Activated T-cell treated with anti-CD3 and anti-CD28 coated beads, Interleukin-2, amount 50 U/mL, for 72 hours (primary cell): ENCODE data around the gene SBDS. TPM values are rescaled to one million over a fixed set of nuclear protein-coding genes. Genes with fewer than 3 reads are reported as not detected.
A peak's percentile ranks its signal among the peaks of the same experiment; 100 is the strongest.
"Not testable (repeated sequence)": the region's sequence is repeated elsewhere in the genome, so short reads cannot be mapped to it uniquely, and the experiment has no call there.

Experiments
- ATAC-seq, 2 donors: fragments of 150-1000 bp; cut with Tn5 transposase; replicated peaks in 1 of 2; 2 replicates each; pipeline ENCODE4 v1.10.0; 2021; ENCODE audit warnings: moderate library complexity in 2 of 2, mild to moderate bottlenecking in 1 of 2
- DNase-seq, 2 donors: peaks; one replicate each; pipeline ENCODE4 v3.0.0; 2021 to 2022; ENCODE audit warnings: mixed read lengths in 1 of 2
- H3K27ac Mint-ChIP-seq: one replicate; pipeline ENCODE4 v1.8.0; 2022; ENCODE audit warnings: mild to moderate bottlenecking, moderate library complexity, mixed read lengths
- H3K27me3 Mint-ChIP-seq: one replicate; pipeline ENCODE4 v1.8.0; 2022; ENCODE audit warnings: low read depth, mixed read lengths
- H3K36me3 Mint-ChIP-seq, 2 donors: one replicate each; pipeline ENCODE4 v1.8.0; 2022; ENCODE audit warnings: mixed read lengths in 2 of 2, mild to moderate bottlenecking in 1 of 2; ENCODE audit not compliant: insufficient read depth in 2 of 2
- H3K4me1 Mint-ChIP-seq: one replicate; pipeline ENCODE4 v1.8.0; 2022; ENCODE audit warnings: low read depth, mixed read lengths
- H3K4me3 Mint-ChIP-seq, 2 donors: one replicate each; pipeline ENCODE4 v1.8.0; 2022; ENCODE audit warnings: mild to moderate bottlenecking in 2 of 2, mixed read lengths in 2 of 2, moderate library complexity in 2 of 2
- H3K9me3 Mint-ChIP-seq, 2 donors: one replicate each; pipeline ENCODE4 v1.8.0; 2022; ENCODE audit warnings: mixed read lengths in 2 of 2
- total RNA-seq, 2 donors: library from RNA; stranded (reverse); gene quantifications; one replicate each; pipeline ENCODE4 v1.2.3, GENCODE V29; 2022

SBDS gene
- total RNA-seq, 2 donors from 2014 or later = 82.8 to 88.3 TPM

DNA sequence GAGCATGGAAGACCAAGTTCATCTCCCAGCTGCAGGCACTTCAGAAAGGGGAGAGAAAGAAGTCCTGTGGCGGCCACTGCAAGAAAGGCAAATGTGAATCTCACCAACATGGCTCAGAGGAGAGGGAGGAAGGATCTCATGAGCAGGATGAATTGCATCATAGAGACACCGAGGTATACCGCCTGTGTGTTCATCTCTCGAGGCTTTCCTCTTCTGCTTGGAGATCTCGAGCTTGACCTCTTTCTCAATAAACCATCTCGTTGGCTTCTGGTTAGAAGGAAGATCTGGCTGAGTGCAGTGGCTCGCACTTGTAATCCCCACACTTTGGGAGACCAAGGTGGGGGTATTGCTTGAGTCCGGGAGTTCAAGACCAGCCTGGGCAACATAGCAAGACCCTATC lies 22.6 kb upstream of the SBDS start:
- not testable (repeated sequence) for H3K9me3 Mint-ChIP-seq, ATAC-seq, DNase-seq, H3K27me3 Mint-ChIP-seq, H3K4me3 Mint-ChIP-seq, H3K27ac Mint-ChIP-seq
- Mint-ChIP-seq H3K36me3 (peaks cover 13 to 28% of the 10 kb centered on the region in 2 donors), H3K4me1 (peaks cover 19% of the 10 kb centered on the region)

DNA sequence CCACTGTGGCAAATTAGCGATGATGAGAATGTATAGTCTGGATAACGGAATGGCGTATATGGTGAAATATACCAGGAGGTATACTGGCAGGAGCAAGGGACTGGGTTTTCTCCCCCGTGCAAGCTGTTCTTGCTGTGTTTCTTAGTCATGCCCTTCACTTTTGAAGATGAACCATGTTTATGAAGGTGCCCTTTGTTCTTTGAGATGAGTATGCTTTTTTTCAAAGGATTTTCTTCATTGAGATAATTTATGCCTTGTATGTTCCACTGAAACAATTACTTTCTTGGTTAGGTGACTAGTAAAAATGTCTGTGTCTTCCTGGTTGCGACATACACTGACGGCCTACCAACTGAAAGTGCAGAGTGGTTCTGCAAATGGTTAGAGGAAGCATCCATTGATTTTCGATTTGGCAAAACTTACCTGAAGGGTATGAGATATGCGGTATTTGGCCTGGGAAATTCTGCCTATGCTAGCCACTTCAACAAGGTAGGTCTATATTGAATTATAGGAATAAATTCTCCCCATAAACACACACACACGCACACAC lies 18.8 kb upstream of the SBDS start:
- ATAC-seq, DNase-seq, H3K9me3 Mint-ChIP-seq, H3K27me3 Mint-ChIP-seq, H3K4me3 Mint-ChIP-seq, H3K4me1 Mint-ChIP-seq: not testable (repeated sequence)
- Mint-ChIP-seq H3K36me3 (peaks cover 6 to 19% of the 10 kb centered on the region in 2 donors), H3K27ac (peak overlapping the region; percentile 46)

DNA sequence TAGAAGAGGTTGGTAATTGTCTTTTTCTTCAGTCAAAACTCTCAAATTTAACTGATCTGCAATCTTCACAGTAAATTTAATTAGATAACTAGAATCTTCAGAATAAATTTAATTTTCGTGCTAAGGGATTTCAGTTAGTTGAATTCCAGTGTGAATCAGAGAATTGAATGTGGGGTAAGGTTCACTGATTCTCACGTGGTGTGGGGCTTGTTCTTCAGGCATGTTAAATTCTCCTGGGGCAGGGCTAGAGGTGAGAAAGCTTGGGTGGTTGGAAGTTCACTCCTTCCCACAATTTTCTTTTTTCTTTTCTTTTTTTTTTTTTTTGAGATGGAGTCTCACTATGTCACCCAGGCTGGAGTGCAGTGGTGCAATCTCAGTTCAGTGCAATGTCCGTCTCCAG lies 14.3 kb upstream of the SBDS start:
- H3K27ac Mint-ChIP-seq, ATAC-seq, H3K9me3 Mint-ChIP-seq, H3K27me3 Mint-ChIP-seq, H3K4me3 Mint-ChIP-seq, H3K4me1 Mint-ChIP-seq, DNase-seq: not testable (repeated sequence)
- peaks cover 5 to 20% of the 10 kb centered on the region in 2 donors for H3K36me3 Mint-ChIP-seq

DNA sequence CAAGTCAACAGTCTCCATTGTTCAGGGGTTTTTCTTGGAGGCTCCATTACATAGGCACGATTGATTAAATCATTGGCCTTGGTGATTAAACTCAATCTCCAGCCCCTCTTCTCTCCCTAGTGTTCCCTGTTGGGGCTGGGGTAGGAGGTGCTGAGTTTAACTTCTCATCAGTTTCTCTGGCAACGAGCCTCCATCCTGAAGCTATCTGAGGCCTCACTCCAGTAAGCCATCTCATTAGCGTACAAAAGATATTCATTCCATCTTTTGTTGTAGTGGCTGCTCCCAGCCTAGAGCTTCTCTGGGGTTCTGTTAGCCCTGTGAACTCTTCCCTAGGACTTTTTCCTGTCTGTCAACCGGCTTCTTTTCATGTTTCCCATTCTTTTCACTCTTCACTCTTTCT lies 12.9 kb upstream of the SBDS start:
- Mint-ChIP-seq H3K9me3 (no peaks in the 10 kb centered on the region), H3K27me3 (no peaks in the 10 kb centered on the region), H3K4me1 (no peaks in the 10 kb centered on the region), H3K27ac (no peak overlapping the region), H3K4me3 (no peak overlapping the region), H3K36me3 (peaks cover 5 to 22% of the 10 kb centered on the region in 2 donors)
- DNase-seq (no peak), ATAC-seq (no peak)

DNA sequence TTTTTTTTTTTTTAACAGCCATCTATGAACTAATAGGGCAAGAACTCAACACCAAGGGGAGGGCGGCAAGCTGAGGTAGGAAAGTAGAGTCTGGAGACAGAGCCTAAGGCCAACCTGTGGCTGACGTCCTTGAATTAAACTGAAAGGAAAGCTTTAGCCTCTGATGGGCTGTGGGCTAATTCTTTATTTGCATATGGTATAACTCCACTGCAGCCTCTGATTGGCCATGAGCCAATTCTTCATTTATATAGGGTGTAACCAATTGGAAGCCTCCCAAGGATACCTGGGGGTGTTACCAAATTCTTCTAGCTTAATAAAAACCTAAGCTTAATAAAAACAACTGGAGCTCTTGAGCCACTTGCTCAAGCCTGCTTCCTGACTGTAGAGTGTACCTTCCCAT lies 11.6 kb upstream of the SBDS start:
- H3K36me3 Mint-ChIP-seq = peaks cover 5 to 25% of the 10 kb centered on the region in 2 donors
- H3K4me1 Mint-ChIP-seq = no peaks in the 10 kb centered on the region

DNA sequence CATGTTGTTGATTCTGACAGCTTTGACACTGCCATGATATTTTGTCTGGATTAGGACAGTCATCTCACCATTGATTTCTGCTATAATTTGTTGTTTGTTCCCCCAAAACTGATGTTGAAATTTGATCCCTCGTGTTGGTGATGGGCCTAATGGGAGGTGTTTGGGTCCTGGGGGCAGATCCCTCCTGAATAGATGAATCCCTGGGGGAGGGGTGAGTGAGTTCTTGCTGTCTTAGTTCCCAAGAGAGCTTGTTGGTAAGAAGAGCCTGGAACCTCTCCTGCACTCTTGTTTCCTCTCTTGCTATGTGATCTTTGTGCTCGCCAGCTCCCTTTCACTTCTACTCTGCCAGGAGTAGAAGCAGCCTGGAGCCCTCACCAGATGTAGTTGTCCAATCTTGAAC lies 8.8 kb upstream of the SBDS start:
- H3K4me1 Mint-ChIP-seq, H3K9me3 Mint-ChIP-seq, H3K4me3 Mint-ChIP-seq, H3K27ac Mint-ChIP-seq, DNase-seq, H3K27me3 Mint-ChIP-seq, ATAC-seq: not testable (repeated sequence)
- H3K36me3 Mint-ChIP-seq = peaks cover 5 to 20% of the 10 kb centered on the region in 2 donors

More for the DNA sequence above, 11.6 kb upstream of the SBDS start:
- DNase-seq = no peak
- Mint-ChIP-seq H3K27me3 (no peaks in the 10 kb centered on the region), H3K9me3 (no peaks in the 10 kb centered on the region), H3K4me3 (no peak overlapping the region), H3K27ac (no peak overlapping the region)
- no peak for ATAC-seq

DNA sequence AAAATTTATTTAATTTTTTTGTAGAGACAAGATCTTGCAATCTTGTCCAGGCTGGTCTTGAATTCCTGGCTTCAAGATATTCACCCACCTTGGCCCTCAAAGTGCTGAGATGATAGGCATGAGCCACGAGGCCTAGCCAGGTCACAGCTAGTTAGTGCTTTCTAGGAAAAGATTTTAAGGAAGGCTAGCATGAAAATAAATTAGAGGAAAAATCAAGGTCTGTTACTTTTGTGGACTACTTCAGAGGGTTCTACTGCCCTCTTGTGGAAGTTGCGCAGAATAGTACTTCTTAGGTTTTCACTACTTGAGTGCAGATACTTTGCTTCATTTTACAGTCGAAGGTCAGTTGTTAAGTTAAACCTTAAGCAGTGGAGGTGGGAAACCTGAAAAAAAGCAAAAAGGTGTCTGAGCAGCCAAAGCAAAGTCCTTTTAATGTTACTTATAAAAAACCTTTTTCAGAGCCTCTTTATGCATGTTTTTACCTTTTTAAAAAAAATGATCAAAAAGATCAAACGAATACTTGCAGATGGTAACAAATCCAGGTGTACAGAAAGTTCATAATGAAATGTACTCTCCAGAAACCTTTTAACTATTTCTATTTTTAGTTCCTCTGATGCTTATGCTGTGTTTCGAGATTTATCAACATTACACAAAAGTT lies 5.3 kb upstream of the SBDS start:
- DNase-seq, H3K27me3 Mint-ChIP-seq, H3K4me3 Mint-ChIP-seq, H3K27ac Mint-ChIP-seq, H3K9me3 Mint-ChIP-seq, ATAC-seq: not testable (repeated sequence)
- peaks cover 20% of the 10 kb centered on the region for H3K4me1 Mint-ChIP-seq
- peaks cover under 1 to 14% of the 10 kb centered on the region in 2 donors for H3K36me3 Mint-ChIP-seq

DNA sequence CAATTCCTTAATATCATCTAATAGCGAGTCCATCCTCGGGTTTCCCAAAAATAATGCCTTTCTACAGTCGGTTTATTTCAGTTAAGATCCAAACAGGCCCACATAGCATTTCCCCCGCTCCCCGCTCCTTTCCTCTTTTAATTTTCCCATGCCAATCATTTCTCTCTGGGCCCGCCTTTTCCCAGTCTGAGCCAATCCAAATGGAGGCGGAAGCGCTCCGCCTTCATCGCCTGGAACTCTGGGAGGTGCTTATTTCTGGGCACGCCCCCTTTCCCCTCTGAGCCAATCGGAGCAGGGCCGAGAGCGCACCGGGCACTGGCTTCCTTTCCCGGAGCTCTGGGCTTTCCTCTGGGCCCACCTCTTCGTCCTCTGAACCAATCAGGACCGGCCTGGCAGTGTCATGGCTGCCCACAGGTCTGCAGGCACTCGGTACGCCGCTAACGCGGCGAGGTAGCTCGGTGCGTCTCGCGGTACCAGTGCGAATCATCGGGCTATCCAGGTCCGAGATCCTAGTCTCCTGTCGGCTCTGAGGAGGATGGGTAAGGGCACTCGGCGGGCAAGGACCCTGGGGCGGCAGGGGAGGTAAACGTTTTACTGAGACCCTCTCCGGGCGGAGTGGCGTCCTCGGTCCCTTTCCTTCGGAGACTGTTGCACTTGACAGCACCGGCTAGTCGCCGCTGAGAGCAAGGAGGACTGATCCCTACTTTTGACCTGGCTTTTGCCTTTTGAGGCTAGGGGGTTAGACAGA lies 1.2 kb upstream of the SBDS start, which contains the start of gene TYW1:
TSS of gene TYW1 (plus strand) at position 390 of the 748 bp plus-strand sequence. CDS start at position 536, 146 bp downstream.
- DNase-seq (peak; percentile 98), ATAC-seq (peak; percentile 90)
- Mint-ChIP-seq H3K27ac (peak within 1 kb of the TSS; percentile 95), H3K4me3 (peak within 1 kb of the TSS; percentile 88 to 98), H3K36me3 (peaks cover 8 to 18% of the 10 kb centered on the region in 2 donors), H3K4me1 (peaks cover 42% of the 10 kb centered on the region)
- H3K27me3 Mint-ChIP-seq, H3K9me3 Mint-ChIP-seq: not testable (repeated sequence)

DNA sequence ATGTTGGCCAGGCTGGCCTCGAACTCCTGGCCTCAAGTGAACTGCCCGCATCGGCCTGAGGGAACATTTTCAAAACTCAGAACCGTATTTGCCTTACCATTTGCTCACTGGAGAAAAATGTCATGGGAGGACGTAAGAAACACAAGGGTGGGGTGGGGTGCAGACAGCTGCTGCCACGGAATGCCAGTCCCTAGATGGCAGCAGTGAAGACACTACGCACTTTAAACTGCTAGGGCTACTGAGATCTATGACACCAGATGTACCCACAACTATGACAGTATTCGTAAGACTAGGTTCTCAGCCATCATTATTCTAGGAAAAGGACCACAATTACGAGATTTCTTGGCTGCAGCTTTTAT lies 716 bp downstream of the SBDS start:
- ATAC-seq = peak; percentile 59 to 60
- H3K9me3 Mint-ChIP-seq, H3K27me3 Mint-ChIP-seq: not testable (repeated sequence)
- H3K4me1 Mint-ChIP-seq = peaks cover 39% of the 10 kb centered on the region
- H3K4me3 Mint-ChIP-seq = peak overlapping the region; percentile 96 to 97
- H3K27ac Mint-ChIP-seq = peak overlapping the region; percentile 95
- peaks cover 8 to 28% of the 10 kb centered on the region in 2 donors for H3K36me3 Mint-ChIP-seq
- DNase-seq = peak; percentile 53 to 56

DNA sequence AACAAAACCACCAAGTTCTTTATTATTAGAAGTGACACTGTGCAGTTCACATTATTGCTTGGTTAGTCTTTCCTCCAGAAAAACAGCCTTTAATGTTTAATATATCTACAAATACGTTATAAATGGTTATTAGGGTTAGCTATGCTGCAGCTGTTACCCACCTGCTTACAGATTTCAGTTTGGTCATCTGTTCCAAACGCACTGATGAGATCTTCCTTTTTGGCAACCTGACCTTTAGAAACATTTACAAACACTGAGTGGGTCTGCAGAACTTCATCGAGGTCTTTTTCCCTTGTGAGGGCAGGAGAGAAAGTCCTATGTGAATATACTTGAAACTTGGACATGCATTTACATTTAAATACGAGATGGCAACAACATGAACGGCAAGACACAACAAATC lies 1.3 kb downstream of the SBDS start:
- H3K4me1 Mint-ChIP-seq = peaks cover 35% of the 10 kb centered on the region

DNA sequence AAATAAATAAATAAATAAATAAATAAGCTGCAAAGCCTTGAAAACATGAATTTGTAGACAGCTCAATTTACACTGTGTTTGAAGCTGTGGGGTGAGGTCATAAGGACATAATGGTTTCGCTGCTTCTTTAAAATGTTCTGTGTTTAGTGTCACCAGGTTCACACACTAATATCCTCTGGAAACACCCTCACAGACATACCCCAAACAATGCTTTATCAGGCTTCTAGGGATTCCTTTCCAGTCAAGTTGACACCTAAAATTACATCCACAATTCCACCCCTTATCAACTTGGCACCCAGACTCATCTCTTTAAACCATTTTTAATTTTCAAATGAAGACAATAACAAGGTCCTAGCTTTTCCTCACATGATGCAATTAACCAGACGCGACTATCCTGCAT lies 5.8 kb downstream of the SBDS start:
- Mint-ChIP-seq H3K36me3 (peaks cover 8 to 34% of the 10 kb centered on the region in 2 donors), H3K4me1 (peaks cover 21% of the 10 kb centered on the region)
- H3K27ac Mint-ChIP-seq, ATAC-seq, DNase-seq, H3K4me3 Mint-ChIP-seq, H3K27me3 Mint-ChIP-seq, H3K9me3 Mint-ChIP-seq: not testable (repeated sequence)

More for the DNA sequence above, 1.3 kb downstream of the SBDS start:
- peaks cover 8 to 28% of the 10 kb centered on the region in 2 donors for H3K36me3 Mint-ChIP-seq
- H3K27ac Mint-ChIP-seq, DNase-seq, H3K27me3 Mint-ChIP-seq, H3K9me3 Mint-ChIP-seq, ATAC-seq: not testable (repeated sequence)
- peak overlapping the region; percentile 96 to 97 for H3K4me3 Mint-ChIP-seq

DNA sequence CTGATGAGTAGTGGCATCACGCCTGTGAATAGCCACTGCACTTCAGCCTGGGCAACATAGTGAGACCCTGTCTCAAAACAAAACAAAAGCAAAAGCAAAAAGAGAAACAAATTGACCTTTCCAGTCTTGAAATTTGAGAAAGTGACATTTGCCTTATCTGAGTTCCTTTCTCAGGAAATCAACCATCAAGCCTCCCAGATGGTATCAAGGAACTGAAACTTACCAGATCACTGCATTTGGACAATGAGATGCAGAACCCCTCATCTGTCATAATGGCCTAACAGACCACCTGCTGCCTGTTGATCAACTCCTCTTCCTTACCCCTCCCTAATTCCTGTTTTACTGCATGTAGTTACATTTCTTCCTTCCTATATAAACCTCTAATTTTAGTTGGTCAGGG lies 15.1 kb downstream of the SBDS start:
- H3K27me3 Mint-ChIP-seq, H3K27ac Mint-ChIP-seq, DNase-seq, H3K4me3 Mint-ChIP-seq, H3K9me3 Mint-ChIP-seq, H3K4me1 Mint-ChIP-seq, ATAC-seq: not testable (repeated sequence)
- H3K36me3 Mint-ChIP-seq = peaks cover 10% of the 10 kb centered on the region in 2 donors

DNA sequence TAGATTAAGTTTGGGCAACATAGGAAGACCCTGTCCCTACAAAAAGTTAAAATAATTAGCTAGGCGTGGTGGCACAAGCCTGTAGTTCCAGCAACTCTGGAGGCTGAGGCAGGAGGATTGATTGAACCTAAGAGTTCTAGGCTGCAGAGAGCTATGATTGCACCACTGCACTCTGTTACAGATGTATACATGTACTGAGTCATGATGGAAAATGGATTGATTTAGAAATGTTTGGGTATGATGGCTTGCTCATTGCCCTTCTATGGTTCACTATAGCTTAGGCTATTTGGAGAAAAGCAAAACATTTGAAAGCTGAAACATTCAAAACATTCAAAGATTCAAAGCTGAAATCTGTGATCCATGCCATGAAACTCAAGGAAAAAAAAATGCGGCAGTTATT lies 16.4 kb downstream of the SBDS start:
- H3K4me3 Mint-ChIP-seq, DNase-seq, H3K4me1 Mint-ChIP-seq: not testable (repeated sequence)

More for the DNA sequence above, 16.4 kb downstream of the SBDS start:
- H3K36me3 Mint-ChIP-seq = peaks cover 10% of the 10 kb centered on the region in 2 donors
- H3K9me3 Mint-ChIP-seq, H3K27me3 Mint-ChIP-seq, H3K27ac Mint-ChIP-seq, ATAC-seq: not testable (repeated sequence)
